Transverse colon (tissue), 4 donors: Measurements from ENCODE around the gene ST8SIA1. TPM values are rescaled to one million over a fixed set of nuclear protein-coding genes. Genes with fewer than 3 reads are reported as not detected.

Source experiments
- DNase-seq: peaks from one replicate; pipeline ENCODE4 v3.0.0-alpha.2; 2019
- H3K27ac ChIP-seq, 4 donors: fragments of 200-600 bp; sonication (generic); 2 replicates each; pipeline ENCODE4 v1.5.1; 2016 to 2018; ENCODE audit warnings: inconsistent platforms in 4 of 4
- H3K27me3 ChIP-seq: fragments of 200-600 bp; sonication (generic); 2 replicates; pipeline ENCODE4 v1.5.1; 2017; ENCODE audit warnings: inconsistent platforms
- H3K36me3 ChIP-seq, 4 donors: fragments of 200-600 bp; sonication (generic); 2 replicates each; pipeline ENCODE4 v1.5.1; 2017 to 2019; ENCODE audit warnings: inconsistent platforms in 4 of 4
- H3K4me1 ChIP-seq, 4 donors: fragments of 200-600 bp; sonication (generic); 2 replicates each; pipeline ENCODE4 v1.5.1; 2017 to 2020; ENCODE audit warnings: inconsistent platforms in 4 of 4
- H3K4me3 ChIP-seq, 4 donors: fragments of 200-600 bp; sonication (generic); 1 replicate in 1 of 4; 2 replicates in 3 of 4; pipeline versions ENCODE4 v1.5.1 to v1.6.1; 2017 to 2019; ENCODE audit warnings: inconsistent platforms in 4 of 4
- H3K9me3 ChIP-seq, 2 donors: fragments of 200-600 bp; sonication (generic); 2 replicates each; pipeline ENCODE4 v1.5.1; 2017 to 2019; ENCODE audit warnings: inconsistent platforms in 2 of 2
- CTCF ChIP-seq, 5 experiments: fragments of 200-600 bp in 3 of 5; fragments of 450-650 bp in 2 of 5; sonication (generic) in 3 of 5; IDR thresholded peaks; 1 replicate in 2 of 5; 2 replicates in 3 of 5; pipeline ENCODE4 v1.5.1; 2016 to 2017; ENCODE audit warnings: antibody characterized with exemption in 5 of 5, inconsistent platforms in 3 of 5, mild to moderate bottlenecking in 2 of 5, moderate library complexity in 1 of 5
- EP300 ChIP-seq: sonication (generic); formaldehyde crosslinking; IDR thresholded peaks from one replicate; pipeline ENCODE4 v1.6.1; 2017; ENCODE audit warnings: antibody characterized with exemption, low read depth
- POLR2A ChIP-seq: fragments of 450-650 bp; IDR thresholded peaks from one replicate; pipeline ENCODE4 v1.6.1; 2016; ENCODE audit warnings: antibody characterized with exemption, mild to moderate bottlenecking, moderate library complexity
- POLR2AphosphoS5 ChIP-seq, 3 donors: sonication (generic); formaldehyde crosslinking; IDR thresholded peaks; one replicate each; pipeline ENCODE4 v1.6.1; 2016; ENCODE audit warnings: antibody characterized with exemption in 3 of 3
- WGBS, 2 donors: methylation state at CpG; one replicate each; pipeline ENCODE4 v1.1.5; 2018; ENCODE audit warnings: low coverage in 1 of 2; 5-methylcytosine and 5-hydroxymethylcytosine counted together
- in situ Hi-C, 4 donors: fragments of 200-750 bp; cut with MboI; loops; one replicate each; pipeline versions ENCODE4 v1.15.0 to v1.15.1; 2017; ENCODE audit warnings: low sequenced_read_pairs in 3 of 4, low pct_ligation_motif_present in 1 of 4, low pct_unique_long_range_greater_than_20kb in 1 of 4
- intact Hi-C: fragments of 100-400 bp; cut with DNase I; formaldehyde crosslinking; loops from one replicate; pipeline ENCODE4 v1.15.1; 2023; ENCODE audit warnings: low total_unique reads
- total RNA-seq, 4 donors: library from RNA; depleted of rRNA; stranded (reverse); fragments of >200 nt; gene quantifications; one replicate each; pipeline ENCODE4 v1.1.0, GENCODE V29; 2016

ST8SIA1 gene
- total RNA-seq, 4 donors from 2014 or later: 1.4 to 4.5 (median 3.9) TPM

GRCh38 chr12:22357531-22357930 lies 23.0 kb upstream of the ST8SIA1 start:
- no peaks in the 10 kb centered on the region for H3K9me3 ChIP-seq
- no peak overlapping the region for H3K4me3 ChIP-seq
- DNase-seq: no peak
- no peaks in the 10 kb centered on the region for H3K27me3 ChIP-seq
- H3K36me3 ChIP-seq: no peaks in the 10 kb centered on the region
- no peak overlapping the region for H3K27ac ChIP-seq
- 90 to 91% methylated on average over 3 of the region's 3 CpGs for WGBS, 2 donors
- no peaks in the 10 kb centered on the region for H3K4me1 ChIP-seq
- in situ Hi-C loops: no loop called here
- intact Hi-C loops: no loop called here
- no peak for TF ChIP-seq CTCF (IDR thresholded peaks at IDR 0.05)

GRCh38 chr12:22356231-22356630 lies 21.7 kb upstream of the ST8SIA1 start:
- TF ChIP-seq EP300 (no peak), POLR2A (no peak), CTCF (IDR thresholded peaks at IDR 0.05) (no peak), POLR2AphosphoS5 (IDR thresholded peaks at IDR 0.05) (no peak)
- H3K36me3 ChIP-seq: no peaks in the 10 kb centered on the region
- no peak overlapping the region for H3K27ac ChIP-seq
- no peak for DNase-seq
- in situ Hi-C loops: no loop called here
- no peaks in the 10 kb centered on the region for H3K4me1 ChIP-seq
- no peaks in the 10 kb centered on the region for H3K9me3 ChIP-seq
- intact Hi-C loops: no loop called here
- H3K4me3 ChIP-seq: no peak overlapping the region
- H3K27me3 ChIP-seq: no peaks in the 10 kb centered on the region
- 86 to 93% methylated on average over 1 of the region's 1 CpG for WGBS, 2 donors

- in situ Hi-C loops (no loop called here), intact Hi-C loops (no loop called here)
- no peaks in the 10 kb centered on the region for H3K36me3 ChIP-seq
- 94% methylated on average over 4 to 5 of the region's 5 CpGs for WGBS, 2 donors
- no peaks in the 10 kb centered on the region for H3K27me3 ChIP-seq
- TF ChIP-seq POLR2AphosphoS5 (IDR thresholded peaks at IDR 0.05) (no peak), POLR2A (no peak), CTCF (IDR thresholded peaks at IDR 0.05) (no peak), EP300 (no peak)
- no peak overlapping the region for H3K27ac ChIP-seq
- H3K9me3 ChIP-seq: no peaks in the 10 kb centered on the region
- no peaks in the 10 kb centered on the region for H3K4me1 ChIP-seq
- no peak overlapping the region for H3K4me3 ChIP-seq
- no peak for DNase-seq
Measured at GRCh38 chr12:22355011-22355580, 20.6 kb upstream of the ST8SIA1 start.

GRCh38 chr12:22353615-22354325 lies 19.3 kb upstream of the ST8SIA1 start:
- TF ChIP-seq EP300 (no peak), POLR2A (no peak), POLR2AphosphoS5 (IDR thresholded peaks at IDR 0.05) (no peak), CTCF (IDR thresholded peaks at IDR 0.05) (no peak)
- in situ Hi-C loops: no loop called here
- 96 to 100% methylated on average over 1 of the region's 1 CpG for WGBS, 2 donors
- no peaks in the 10 kb centered on the region for H3K4me1 ChIP-seq
- no peak overlapping the region for H3K4me3 ChIP-seq
- H3K36me3 ChIP-seq: no peaks in the 10 kb centered on the region
- H3K27ac ChIP-seq: no peak overlapping the region
- DNase-seq: no peak
- H3K27me3 ChIP-seq: no peaks in the 10 kb centered on the region
- intact Hi-C loops: no loop called here
- no peaks in the 10 kb centered on the region for H3K9me3 ChIP-seq
